ENCODE measurements around the gene GRIK3. TPM values are rescaled to one million over a fixed set of nuclear protein-coding genes. Genes with fewer than 3 reads are reported as not detected.

The GRIK3 gene
- total and polyA plus RNA-seq, 4 donors = 0.03 to 0.08 (median 0.05) TPM; not detected in 1

GRCh38 chr1:36762174-36762573 lies 272.1 kb downstream of the GRIK3 start:
- no peak overlapping the region for H3K27ac ChIP-seq (ENCODE audit: low read depth in 1 of 2, low read length in 2 of 2)
- peaks cover 0 to 4% (median 0%) of the 10 kb centered on the region in 4 donors for H3K9me3 ChIP-seq (ENCODE audit: control insufficient read depth in 4 of 4, low read length in 3 of 4)
- no peak overlapping the region for H3K4me3 ChIP-seq (ENCODE audit: low read depth in 1 of 3, low read length in 3 of 3)
- H3K9ac ChIP-seq (ENCODE audit: low read depth in 1 of 2, low read length in 2 of 2) = no peak overlapping the region
- H3K27me3 ChIP-seq (ENCODE audit: control insufficient read depth in 4 of 4, insufficient read depth in 4 of 4, low read length in 3 of 4) = peaks cover 0 to 6% (median 0%) of the 10 kb centered on the region in 4 donors
- 68% methylated on average over 3 of the region's 3 CpGs for WGBS
- no peaks in the 10 kb centered on the region for H3K4me1 ChIP-seq (ENCODE audit: control insufficient read depth in 4 of 4, insufficient read depth in 4 of 4, low read length in 3 of 4)
- H3K36me3 ChIP-seq (ENCODE audit: control insufficient read depth in 4 of 4, insufficient read depth in 3 of 4, low read depth in 1 of 4, low read length in 3 of 4) = no peaks in the 10 kb centered on the region
- DNase-seq (ENCODE audit: low spot score) = no peak
- TF ChIP-seq FOXA1 (IDR thresholded peaks at IDR 0.05) (no peak), RAD21 (IDR thresholded peaks at IDR 0.05) (no peak), SP1 (IDR thresholded peaks at IDR 0.05) (no peak), RXRA (IDR thresholded peaks at IDR 0.05) (no peak), EGR1 (IDR thresholded peaks at IDR 0.05; ENCODE audit: low read depth in 2 of 2) (no peak)

- no peaks in the 10 kb centered on the region for H3K4me1 ChIP-seq (ENCODE audit: control insufficient read depth in 4 of 4, insufficient read depth in 4 of 4, low read length in 3 of 4)
- DNase-seq (ENCODE audit: low spot score) = no peak
Measured at GRCh38 chr1:36761113-36761512, 273.2 kb downstream of the GRIK3 start.

More at GRCh38 chr1:36761113-36761512, 273.2 kb downstream of the GRIK3 start:
- no peak overlapping the region for H3K27ac ChIP-seq (ENCODE audit: low read depth in 1 of 2, low read length in 2 of 2)
- H3K27me3 ChIP-seq (ENCODE audit: control insufficient read depth in 4 of 4, insufficient read depth in 4 of 4, low read length in 3 of 4) = peaks cover 0 to 6% (median 0%) of the 10 kb centered on the region in 4 donors
- TF ChIP-seq REST (IDR thresholded peaks at IDR 0.05) = no peak
- no peak for TF ChIP-seq JUND (IDR thresholded peaks at IDR 0.05)
- no peak for TF ChIP-seq ATF3 (IDR thresholded peaks at IDR 0.05)
- TF ChIP-seq EGR1 (IDR thresholded peaks at IDR 0.05; ENCODE audit: low read depth in 2 of 2) = no peak
- no peak for TF ChIP-seq SP1 (IDR thresholded peaks at IDR 0.05)
- TF ChIP-seq TAF1 (conservative IDR thresholded peaks at IDR 0.05) = no peak
- TF ChIP-seq GABPA (IDR thresholded peaks at IDR 0.05 in 1 of 2, conservative IDR thresholded peaks at IDR 0.05 in 1 of 2) = no peak
- no peak for TF ChIP-seq CTCF (IDR thresholded peaks at IDR 0.05; ENCODE audit: low read depth, low read length, missing input control)
- no peak overlapping the region for H3K9ac ChIP-seq (ENCODE audit: low read depth in 1 of 2, low read length in 2 of 2)
- peaks cover 0 to 4% (median 0%) of the 10 kb centered on the region in 4 donors for H3K9me3 ChIP-seq (ENCODE audit: control insufficient read depth in 4 of 4, low read length in 3 of 4)
- no peak overlapping the region for H3K4me3 ChIP-seq (ENCODE audit: low read depth in 1 of 3, low read length in 3 of 3)
- no peaks in the 10 kb centered on the region for H3K36me3 ChIP-seq (ENCODE audit: control insufficient read depth in 4 of 4, insufficient read depth in 3 of 4, low read depth in 1 of 4, low read length in 3 of 4)

Data from liver (tissue), 9 donors.